Naive thymus-derived CD8-positive, alpha-beta T cell (primary cell): Measurements from ENCODE around the gene PLCXD1. TPM values are rescaled to one million over a fixed set of nuclear protein-coding genes. Genes with fewer than 3 reads are reported as not detected.
A peak's percentile ranks its signal among the peaks of the same experiment; 100 is the strongest.
"Not testable (repeated sequence)": the region's sequence is repeated elsewhere in the genome, so short reads cannot be mapped to it uniquely, and the experiment has no call there.

Source experiments
- ATAC-seq, 2 donors: fragments of 150-1000 bp; cut with Tn5 transposase in 1 of 2; sonication (Bioruptor Pico), chemical (Tn5 transposase) in 1 of 2; 1 replicate in 1 of 2; 2 replicates in 1 of 2; pipeline ENCODE4 v1.10.0; 2021; ENCODE audit warnings: mild to moderate bottlenecking in 2 of 2, moderate library complexity in 2 of 2
- POLR2A ChIA-PET: fragments of 350-600 bp; sonication (Branson Sonifier 250); formaldehyde crosslinking; loops from one replicate; lab custom pipeline; 2021; ENCODE audit warnings: antibody characterized with exemption; lab: Charles Lee
- DNase-seq, 10 donors: peaks; one replicate each; pipeline versions ENCODE4 v3.0.0 to v3.0.0-alpha.2; 2020 to 2022
- H3K27ac Mint-ChIP-seq, 10 donors: one replicate each; pipeline ENCODE4 v1.8.0; 2020 to 2022; ENCODE audit warnings: mild to moderate bottlenecking in 10 of 10, mixed read lengths in 10 of 10, moderate library complexity in 4 of 10, inconsistent platforms in 1 of 10
- H3K27me3 Mint-ChIP-seq, 5 donors: one replicate each; pipeline ENCODE4 v1.8.0; 2021 to 2022; ENCODE audit warnings: mixed read lengths in 5 of 5
- H3K36me3 Mint-ChIP-seq, 3 donors: one replicate each; pipeline ENCODE4 v1.8.0; 2020 to 2022; ENCODE audit warnings: mixed read lengths in 3 of 3, mild to moderate bottlenecking in 2 of 3, inconsistent platforms in 1 of 3
- H3K4me1 Mint-ChIP-seq, 4 donors: one replicate each; pipeline ENCODE4 v1.8.0; 2021 to 2022; ENCODE audit warnings: mixed read lengths in 4 of 4
- H3K4me3 Mint-ChIP-seq, 10 donors: one replicate each; pipeline ENCODE4 v1.8.0; 2020 to 2022; ENCODE audit warnings: mild to moderate bottlenecking in 10 of 10, mixed read lengths in 10 of 10, moderate library complexity in 6 of 10, inconsistent platforms in 1 of 10
- H3K9me3 Mint-ChIP-seq, 9 donors: one replicate each; pipeline ENCODE4 v1.8.0; 2020 to 2022; ENCODE audit warnings: mixed read lengths in 9 of 9, mild to moderate bottlenecking in 3 of 9, inconsistent platforms in 1 of 9, moderate library complexity in 1 of 9
- polyA plus RNA-seq, 3 donors: library from polyadenylated mRNA; unstranded; fragments of 300-500 nt; fragmentation: Illumina TruSeq; gene quantifications; one replicate each; pipeline ENCODE4 v1.2.3, GENCODE V29; 2021
- total RNA-seq, 8 experiments: library from RNA in 2 of 8; stranded (reverse) in 2 of 8; gene quantifications; one replicate each; pipeline ENCODE4 v1.2.3 and lab custom pipeline; 2021 to 2026

The PLCXD1 gene
- total and polyA plus RNA-seq, 5 experiments from 2014 or later: 2.7 to 19.2 (median 9.2) TPM

DNA sequence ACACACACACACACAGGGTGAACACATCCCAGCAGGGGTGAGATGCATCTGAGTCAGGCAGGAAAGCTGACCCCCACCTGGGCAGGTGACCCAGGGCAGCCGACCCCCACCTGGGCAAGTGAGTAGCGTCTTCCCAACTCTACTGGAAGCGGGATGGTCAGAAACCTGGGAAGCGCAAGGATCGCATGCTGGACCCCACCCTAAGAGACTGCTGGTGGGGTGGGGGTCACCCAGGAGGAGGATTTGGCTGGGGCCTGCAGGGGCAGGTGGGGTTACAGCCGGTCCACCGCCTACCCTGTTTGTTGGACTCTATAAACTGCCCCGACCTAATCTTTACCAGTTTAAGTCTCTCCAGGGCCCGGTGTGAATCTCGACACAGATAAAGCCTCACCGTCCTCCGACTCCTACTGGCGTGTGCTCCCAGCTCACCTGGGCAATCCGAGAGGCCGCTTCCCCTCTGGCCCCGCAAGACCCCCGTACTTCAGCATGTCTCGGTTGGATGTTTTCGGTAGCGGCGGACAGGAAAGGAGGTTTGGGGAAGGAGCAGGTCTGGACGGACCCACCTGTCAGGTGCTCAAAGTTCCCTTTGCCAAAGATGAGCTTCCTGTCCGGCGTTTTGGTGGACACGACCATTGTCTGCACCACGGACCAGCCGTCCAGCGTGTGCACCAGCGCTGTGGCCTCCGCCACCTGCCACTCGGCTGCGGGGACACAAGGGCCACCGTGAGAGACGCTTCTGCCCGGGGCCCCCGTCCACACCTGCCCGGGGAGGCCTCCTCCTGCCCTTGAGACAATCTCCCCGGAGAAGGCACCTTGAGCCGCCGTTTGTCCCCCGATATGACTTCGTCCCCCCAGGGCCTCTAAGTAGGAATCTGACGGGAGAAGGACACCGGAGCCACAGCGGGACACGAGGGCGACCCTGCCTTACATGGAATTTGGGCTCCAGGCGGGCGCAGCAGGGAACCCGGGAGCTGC is 35.5 kb downstream of the PLCXD1 start:
- H3K4me1 Mint-ChIP-seq: peaks cover 18 to 21% (median 20%) of the 10 kb centered on the region in 4 donors
- H3K36me3 Mint-ChIP-seq: peaks cover 0 to 30% (median 16%) of the 10 kb centered on the region in 3 donors
- H3K27me3 Mint-ChIP-seq: peaks cover 0 to 2% (median 0%) of the 10 kb centered on the region in 5 donors
- H3K9me3 Mint-ChIP-seq: peaks cover 0 to 2% (median 0%) of the 10 kb centered on the region in 9 donors
- DNase-seq: peak in 1 of 10 donors; percentile 66
- peak overlapping the region in 7 of 10 donors; percentile 14 to 81 (median 50) for H3K4me3 Mint-ChIP-seq
- POLR2A ChIA-PET: no interaction called here
- ATAC-seq: no peak
- H3K27ac Mint-ChIP-seq: peak overlapping the region in 7 of 10 donors; percentile 51 to 90 (median 75)

DNA sequence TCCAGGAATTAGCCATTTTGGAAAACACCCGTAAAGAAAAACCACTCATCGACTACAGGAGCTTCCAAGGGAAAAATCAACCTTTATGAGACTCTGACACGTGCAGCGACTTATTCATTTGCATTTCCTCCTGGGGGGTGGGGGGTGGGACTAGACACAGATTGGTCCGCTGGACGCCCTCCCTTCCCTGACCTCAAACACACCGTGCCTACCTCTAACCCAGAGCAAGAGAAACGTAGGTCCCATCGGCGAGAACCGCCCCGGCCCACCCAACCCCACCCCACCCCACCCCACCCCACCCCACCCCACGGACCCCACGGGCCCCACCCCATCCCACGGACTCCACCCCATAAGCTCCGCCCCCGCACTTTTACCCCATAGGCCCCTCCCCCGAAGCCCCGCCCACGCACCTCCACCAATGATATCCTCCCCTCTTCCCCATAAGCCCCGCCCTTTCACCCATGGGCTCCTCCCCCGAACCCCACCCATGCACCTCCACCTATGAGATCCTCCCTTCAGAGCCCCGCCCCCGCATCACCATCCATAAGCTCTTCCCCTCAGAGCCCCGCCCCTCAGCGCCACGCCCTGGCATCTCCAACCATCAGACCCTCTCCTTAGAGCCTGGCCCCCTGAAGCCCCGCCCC is 36.4 kb downstream of the PLCXD1 start:
- peak in 1 of 10 donors; percentile 50 for DNase-seq
- Mint-ChIP-seq H3K27me3 (peaks cover 0 to 2% (median 0%) of the 10 kb centered on the region in 5 donors), H3K27ac (peak overlapping the region in 9 of 10 donors; percentile 87 to 100 (median 99)), H3K4me3 (peak overlapping the region in 9 of 10 donors; percentile 83 to 95 (median 93)), H3K4me1 (peaks cover 17 to 21% (median 21%) of the 10 kb centered on the region in 4 donors), H3K36me3 (peaks cover 0 to 23% (median 10%) of the 10 kb centered on the region in 3 donors), H3K9me3 (peaks cover 0 to 2% (median 0%) of the 10 kb centered on the region in 9 donors)
- ATAC-seq: no peak
- POLR2A ChIA-PET: no interaction called here

DNA sequence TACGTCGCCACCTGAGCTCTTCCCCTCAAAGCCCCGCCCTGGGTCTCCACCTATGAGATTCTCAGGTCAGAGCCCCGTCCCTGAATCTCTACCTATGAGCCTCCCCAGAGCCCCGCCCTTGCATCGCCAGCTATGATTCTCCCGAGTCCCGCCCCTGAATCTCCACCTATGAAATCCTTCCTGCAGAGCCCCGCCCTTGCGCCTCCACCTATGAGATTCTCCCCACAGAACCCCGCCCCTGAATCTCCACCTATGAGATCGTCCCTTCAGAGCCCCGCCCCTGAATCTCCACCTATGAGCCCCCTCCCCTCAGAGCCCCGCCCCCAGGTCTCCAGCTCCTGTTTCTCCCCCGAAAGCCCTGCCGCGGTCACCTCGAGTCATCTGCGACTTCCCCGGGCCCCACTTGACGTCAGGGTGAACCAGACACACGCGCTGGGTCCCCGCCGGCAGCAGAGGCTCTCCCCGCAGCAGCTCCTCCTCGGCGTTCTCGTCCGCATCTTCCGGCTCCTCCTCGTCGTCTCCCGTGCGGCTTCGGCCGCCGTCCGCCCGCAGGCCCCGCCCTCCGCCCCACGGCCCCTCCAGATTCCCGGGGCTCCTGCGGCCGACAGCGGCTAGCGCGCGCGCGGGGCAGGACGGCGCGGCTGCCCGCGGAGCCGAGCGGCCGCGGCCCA is 37.0 kb downstream of the PLCXD1 start:
- Mint-ChIP-seq H3K36me3 (peaks cover 0 to 19% (median 9%) of the 10 kb centered on the region in 3 donors), H3K4me3 (peak overlapping the region in 9 of 10 donors; percentile 83 to 95 (median 93)), H3K9me3 (peaks cover 0 to 2% (median 0%) of the 10 kb centered on the region in 9 donors), H3K4me1 (peaks cover 23 to 27% (median 27%) of the 10 kb centered on the region in 4 donors), H3K27me3 (peaks cover 0 to 2% (median 0%) of the 10 kb centered on the region in 5 donors), H3K27ac (peak overlapping the region in 9 of 10 donors; percentile 87 to 100 (median 99))
- ATAC-seq (peak; percentile 56 to 66), DNase-seq (peak; percentile 92 to 100 (median 98))
- POLR2A ChIA-PET: no interaction called here

DNA sequence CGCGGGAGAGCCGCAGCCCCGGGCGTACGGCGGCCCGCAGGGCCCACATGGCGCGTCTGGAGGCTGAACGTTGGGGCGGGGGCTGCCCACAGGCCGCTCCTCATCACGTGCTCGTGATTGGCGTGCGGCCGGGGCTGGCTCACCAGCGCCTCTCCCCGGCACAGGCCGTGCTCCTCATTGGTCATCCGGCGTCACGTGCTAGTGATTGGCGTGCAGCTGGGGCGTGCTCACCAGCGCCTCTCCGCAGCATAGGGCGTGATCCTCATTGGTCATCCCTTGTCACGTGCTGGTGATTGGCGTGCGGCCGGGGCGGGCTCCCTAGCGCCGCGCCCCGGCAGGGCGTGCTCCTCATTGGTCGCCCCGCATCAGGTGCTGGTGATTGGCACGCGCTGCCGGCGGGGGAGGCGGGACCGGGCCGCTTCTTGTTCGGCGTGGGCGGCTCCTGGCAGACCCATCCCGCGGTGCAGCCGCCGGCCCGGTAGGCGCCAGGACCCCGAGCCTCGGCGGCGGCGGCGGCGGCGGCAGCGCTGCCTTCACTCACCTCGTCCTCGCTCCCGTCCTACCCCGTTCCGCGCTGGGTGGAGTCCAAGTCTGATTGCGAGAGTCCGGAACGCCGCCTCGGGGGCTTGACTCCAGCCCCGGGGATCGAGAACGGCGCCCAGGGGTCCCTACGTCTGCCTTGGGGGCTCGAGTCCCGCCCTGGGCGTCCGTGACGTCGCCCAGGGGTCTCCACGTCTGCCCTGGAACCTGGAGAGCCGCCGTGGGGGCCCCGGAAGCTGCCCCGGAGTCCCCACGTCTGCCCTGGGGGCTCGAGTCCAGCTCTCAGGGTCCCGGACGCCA is 37.8 kb downstream of the PLCXD1 start, which contains the start of gene GTPBP6:
GTPBP6 (minus strand) TSS at position 58 of the 840 bp plus-strand sequence; CDS start at position 49, 9 bp downstream.
- POLR2A ChIA-PET: no interaction called here
- peaks cover 0 to 2% (median 0%) of the 10 kb centered on the region in 9 donors for H3K9me3 Mint-ChIP-seq

DNA sequence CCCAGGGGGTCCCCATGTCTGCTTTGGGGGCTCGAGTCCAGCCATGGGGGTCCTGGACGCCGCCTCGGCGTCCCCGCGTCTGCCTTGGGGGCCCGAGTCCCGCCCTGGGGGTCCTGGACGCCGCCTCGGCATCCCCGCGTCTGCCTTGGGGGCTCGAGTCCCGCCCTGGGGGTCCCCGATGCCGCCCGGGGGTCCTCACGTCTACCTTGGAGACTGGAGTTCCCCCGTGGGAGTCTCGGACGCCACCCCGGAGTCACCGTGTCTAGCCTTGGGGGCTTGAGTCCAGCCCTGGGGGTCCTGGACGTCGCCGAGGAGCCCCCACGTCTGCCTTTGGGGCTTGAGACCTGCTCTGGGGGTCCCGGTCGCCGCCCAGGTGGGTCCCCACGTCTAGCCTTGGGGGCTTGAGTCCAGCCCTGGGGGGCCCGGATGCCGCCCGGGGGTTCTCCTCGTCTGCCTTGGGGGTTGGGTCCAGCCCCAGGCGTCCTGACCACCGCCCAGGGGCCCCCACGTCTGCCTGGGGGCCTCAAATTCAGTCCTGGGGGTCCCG is 38.5 kb downstream of the PLCXD1 start:
- Mint-ChIP-seq H3K9me3 (peaks cover 0 to 2% (median 0%) of the 10 kb centered on the region in 9 donors), H3K27ac (peak overlapping the region in 6 of 10 donors; percentile 57 to 94 (median 81)), H3K36me3 (peaks cover 0 to 7% (median 0%) of the 10 kb centered on the region in 3 donors), H3K4me1 (peaks cover 29 to 41% (median 36%) of the 10 kb centered on the region in 4 donors), H3K27me3 (peaks cover 0 to 2% (median 0%) of the 10 kb centered on the region in 5 donors), H3K4me3 (peak overlapping the region in 9 of 10 donors; percentile 76 to 93 (median 83))
- POLR2A ChIA-PET: no interaction called here
- DNase-seq: peak in 2 of 10 donors; percentile 24 to 64
- no peak for ATAC-seq

More for the DNA sequence above, 37.8 kb downstream of the PLCXD1 start, which contains the start of gene GTPBP6:
- Mint-ChIP-seq H3K27ac (peak within 1 kb of the TSS; percentile 90 to 100 (median 98)), H3K36me3 (peaks cover 0 to 11% (median 2%) of the 10 kb centered on the region in 3 donors), H3K4me3 (peak within 1 kb of the TSS in 9 of 10 donors; percentile 86 to 95 (median 93)), H3K4me1 (peaks cover 28 to 35% (median 34%) of the 10 kb centered on the region in 4 donors), H3K27me3 (peaks cover 0 to 2% (median 0%) of the 10 kb centered on the region in 5 donors)
- peak in 9 of 10 donors; percentile 96 to 100 (median 99) for DNase-seq
- peak; percentile 73 to 81 for ATAC-seq

DNA sequence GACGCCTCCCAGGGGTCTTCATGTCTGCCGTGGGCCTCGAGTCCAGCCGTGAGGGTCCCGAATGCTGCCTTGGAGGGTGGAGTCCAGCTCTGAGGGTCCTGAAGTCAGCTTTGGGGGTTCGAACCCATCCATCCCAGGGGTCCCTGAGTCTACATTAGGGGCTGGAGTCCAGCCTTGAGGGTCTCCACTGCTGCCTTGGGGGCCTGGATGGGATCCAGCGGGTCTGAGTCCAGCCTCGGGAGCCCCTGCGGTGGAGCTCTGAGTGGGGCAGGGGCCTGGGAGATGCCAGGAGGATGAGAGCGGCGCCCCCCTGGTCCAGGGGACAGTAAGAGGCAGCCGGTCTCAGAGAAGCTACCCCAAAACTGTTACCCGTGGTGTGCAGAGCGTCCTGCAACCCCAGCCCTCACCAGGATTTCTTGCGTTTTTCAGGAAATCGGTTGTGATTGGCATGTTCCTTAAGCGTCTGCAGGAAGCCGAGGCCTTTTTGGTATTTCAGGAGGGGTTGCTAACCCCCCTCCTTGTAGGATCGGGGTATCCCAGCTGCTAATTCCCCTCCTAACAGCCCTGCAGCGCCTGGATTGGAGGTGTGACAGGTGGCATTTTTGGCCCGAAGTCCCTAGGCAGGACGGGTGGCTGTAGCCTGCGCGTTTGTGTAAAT is 39.1 kb downstream of the PLCXD1 start:
- peaks cover 0 to 5% (median 1%) of the 10 kb centered on the region in 5 donors for H3K27me3 Mint-ChIP-seq
- POLR2A ChIA-PET: no interaction called here
- ATAC-seq: no peak
- peak overlapping the region; percentile 29 to 94 (median 79) for H3K27ac Mint-ChIP-seq
- peaks cover 0 to 3% (median 0%) of the 10 kb centered on the region in 3 donors for H3K36me3 Mint-ChIP-seq
- DNase-seq: peak in 3 of 10 donors; percentile 25 to 63 (median 29)
- H3K4me3 Mint-ChIP-seq: peak overlapping the region in 9 of 10 donors; percentile 76 to 93 (median 83)
- H3K4me1 Mint-ChIP-seq: peaks cover 31 to 45% (median 40%) of the 10 kb centered on the region in 4 donors
- H3K9me3 Mint-ChIP-seq: peaks cover 0 to 2% (median 0%) of the 10 kb centered on the region in 9 donors

DNA sequence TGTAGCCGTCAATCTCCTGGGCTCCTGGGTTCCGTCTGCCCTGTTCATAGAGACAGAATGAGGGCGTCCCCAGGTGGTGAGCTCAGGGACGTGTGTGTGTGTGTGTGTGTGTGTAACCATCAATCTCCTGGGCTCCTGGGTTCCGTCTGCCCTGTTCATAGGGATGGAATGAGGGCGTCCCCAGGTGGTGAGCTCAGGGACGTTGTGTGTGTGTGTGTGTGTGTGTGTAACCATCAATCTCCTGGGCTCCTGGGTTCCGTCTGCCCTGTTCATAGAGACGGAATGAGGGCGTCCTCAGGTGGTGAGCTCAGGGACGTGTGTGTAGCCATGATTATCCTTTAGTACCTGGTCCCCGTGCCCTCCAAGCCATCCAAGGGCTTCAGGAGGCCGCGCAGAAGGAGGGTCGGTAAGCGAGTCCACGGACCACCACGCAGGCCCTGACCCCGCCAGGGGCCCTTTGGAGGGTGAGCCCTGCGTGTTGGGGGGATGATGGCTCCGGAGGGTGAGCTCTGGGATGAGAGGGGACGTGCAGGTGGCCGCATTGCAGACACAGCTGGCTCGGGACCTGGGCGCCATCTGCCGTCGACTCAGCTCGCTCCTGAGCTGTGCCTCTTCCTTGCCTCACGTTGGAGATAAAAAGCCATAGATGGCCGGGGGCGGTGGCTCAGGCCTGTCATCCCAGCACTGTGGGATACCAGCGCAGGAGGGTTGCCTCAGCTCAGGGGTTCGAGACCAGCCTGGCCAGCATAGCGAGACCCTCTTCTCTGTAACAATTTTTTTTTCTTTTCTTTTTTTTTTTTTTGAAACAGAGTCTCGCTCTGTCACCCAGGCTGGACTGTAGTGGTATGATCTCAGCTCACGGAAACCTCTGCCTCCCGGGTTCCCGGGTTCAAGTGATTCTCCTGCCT is 42.8 kb downstream of the PLCXD1 start:
- Mint-ChIP-seq H3K9me3 (no peaks in the 10 kb centered on the region), H3K27me3 (peaks cover 0 to 3% (median 1%) of the 10 kb centered on the region in 5 donors), H3K27ac (peak overlapping the region in 6 of 10 donors; percentile 83 to 99 (median 90)), H3K36me3 (no peaks in the 10 kb centered on the region), H3K4me1 (peaks cover 25 to 39% (median 34%) of the 10 kb centered on the region in 4 donors), H3K4me3 (peak overlapping the region in 8 of 10 donors; percentile 55 to 87 (median 76))
- ATAC-seq (peak; percentile 13 to 24), DNase-seq (peak in 7 of 10 donors; percentile 34 to 67 (median 43))
- POLR2A ChIA-PET: no interaction called here

DNA sequence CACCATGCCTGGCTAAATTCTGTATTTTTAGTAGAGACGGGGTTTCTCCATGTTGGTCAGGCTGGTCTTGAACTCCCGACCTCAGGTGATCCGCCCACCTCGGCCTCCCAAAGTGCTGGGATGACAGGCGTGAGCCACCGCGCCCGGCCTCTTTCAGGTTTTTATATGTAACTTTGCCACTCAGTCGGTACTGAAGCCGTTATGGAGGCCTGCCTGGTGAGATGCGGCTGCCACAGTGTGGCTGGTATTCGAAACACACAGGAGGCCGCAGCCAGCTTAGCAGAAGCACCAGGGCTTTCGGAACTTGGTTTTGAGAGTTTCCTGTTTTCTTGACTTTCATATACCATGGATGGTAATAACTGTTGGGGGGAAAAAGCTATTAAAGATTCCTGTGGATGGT is 43.5 kb downstream of the PLCXD1 start:
- peak overlapping the region in 5 of 10 donors; percentile 52 to 87 (median 59) for H3K4me3 Mint-ChIP-seq
- H3K27ac Mint-ChIP-seq: peak overlapping the region in 5 of 10 donors; percentile 22 to 86 (median 58)
- peaks cover 27 to 39% (median 34%) of the 10 kb centered on the region in 4 donors for H3K4me1 Mint-ChIP-seq
- peak in 3 of 10 donors; percentile 37 to 68 (median 44) for DNase-seq
- H3K27me3 Mint-ChIP-seq, H3K36me3 Mint-ChIP-seq, H3K9me3 Mint-ChIP-seq, POLR2A ChIA-PET: not testable (repeated sequence)
- ATAC-seq: peak in 1 of 2 donors; percentile 18

DNA sequence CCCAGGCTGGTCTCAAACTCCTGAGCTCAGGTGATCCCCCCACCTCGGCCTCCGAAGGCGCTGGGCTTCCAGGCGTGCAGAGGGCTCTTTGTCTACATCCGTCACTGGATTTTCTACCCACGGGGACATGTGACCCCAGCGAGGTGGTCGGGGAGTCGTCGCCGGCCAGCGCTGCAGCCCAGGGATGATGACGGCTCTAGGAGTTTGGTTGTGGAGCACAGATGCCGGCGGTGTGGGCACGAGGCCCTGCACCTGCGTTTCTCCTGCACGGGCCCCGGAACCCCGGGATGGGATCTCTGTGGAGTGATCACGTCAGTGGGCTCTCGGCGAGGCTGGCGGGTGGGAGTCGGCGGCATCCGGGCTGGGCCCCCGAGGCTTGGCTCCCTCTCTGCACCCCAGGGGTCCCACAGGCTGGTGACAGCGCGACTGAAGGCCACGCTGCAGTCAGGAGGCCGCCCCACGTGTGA is 46.5 kb downstream of the PLCXD1 start:
- H3K4me1 Mint-ChIP-seq: peaks cover 19 to 26% (median 23%) of the 10 kb centered on the region in 4 donors
- peak in 1 of 10 donors; percentile 57 for DNase-seq
- H3K27ac Mint-ChIP-seq: no peak overlapping the region
- no peaks in the 10 kb centered on the region for H3K9me3 Mint-ChIP-seq
- no peak overlapping the region for H3K4me3 Mint-ChIP-seq
- no peaks in the 10 kb centered on the region for H3K36me3 Mint-ChIP-seq
- H3K27me3 Mint-ChIP-seq: peaks cover 0 to 3% (median 1%) of the 10 kb centered on the region in 5 donors
- no peak for ATAC-seq
- POLR2A ChIA-PET: no interaction called here
